PFSK-1 (cell line): ENCODE results near the gene PCP4.

ENCODE experiments used
- POLR2AphosphoS5 ChIP-seq: IDR thresholded peaks from 2 replicates; pipeline ENCODE4 v1.6.1; 2012; ENCODE audit warnings: low read depth, mild to moderate bottlenecking, control low read depth, low read length, moderate library complexity
- SIN3A ChIP-seq: IDR thresholded peaks from 2 replicates; pipeline ENCODE4 v1.6.1; 2012; ENCODE audit warnings: mild to moderate bottlenecking, low read length, moderate library complexity, borderline replicate concordance; ENCODE audit not compliant: insufficient read depth
- TAF1 ChIP-seq: IDR thresholded peaks from 2 replicates; pipeline ENCODE4 v1.6.1; 2012; ENCODE audit warnings: low read length, control low read depth, borderline replicate concordance; ENCODE audit not compliant: insufficient read depth
- TF ChIP-seq, protein P1 (sequence below), 2 experiments: IDR thresholded peaks; 2 replicates each; pipeline versions ENCODE4 v1.6.1 to v1.8.0; 2011 to 2012; ENCODE audit warnings: low read depth in 2 of 2, low read length in 2 of 2, control low read depth in 1 of 2, inconsistent platforms in 1 of 2, mild to moderate bottlenecking in 1 of 2, moderate library complexity in 1 of 2; ENCODE audit not compliant: insufficient read depth in 1 of 2

DNA sequence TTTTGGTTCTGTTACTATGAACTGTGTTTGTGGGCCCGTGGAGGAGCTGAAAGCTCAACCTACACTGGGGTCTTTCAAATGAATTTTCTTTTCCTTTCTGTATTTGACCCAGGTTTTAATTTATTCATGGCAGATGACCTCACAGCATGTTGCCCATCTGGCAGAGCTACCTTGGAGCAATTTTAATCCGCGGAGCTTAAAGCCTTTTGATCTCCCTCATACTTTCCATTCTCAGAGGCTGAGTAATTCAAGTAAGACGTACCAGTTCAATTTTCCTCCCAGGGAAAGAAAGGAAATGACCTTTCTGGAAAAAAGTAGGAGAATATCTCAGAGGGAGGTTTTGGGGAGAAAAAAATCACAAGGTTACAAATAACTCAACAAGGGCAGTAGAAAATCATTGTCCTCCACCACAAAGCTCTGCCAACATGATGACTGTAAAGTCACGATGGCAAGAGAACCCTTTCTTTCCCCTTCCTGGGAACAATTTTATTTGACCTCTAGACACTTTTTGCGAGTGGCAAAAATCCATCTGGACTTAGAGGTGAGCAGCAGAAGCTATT lies 21.6 kb upstream of the PCP4 start:
- TF ChIP-seq POLR2AphosphoS5 = no peak
- TF ChIP-seq, protein P1, sequence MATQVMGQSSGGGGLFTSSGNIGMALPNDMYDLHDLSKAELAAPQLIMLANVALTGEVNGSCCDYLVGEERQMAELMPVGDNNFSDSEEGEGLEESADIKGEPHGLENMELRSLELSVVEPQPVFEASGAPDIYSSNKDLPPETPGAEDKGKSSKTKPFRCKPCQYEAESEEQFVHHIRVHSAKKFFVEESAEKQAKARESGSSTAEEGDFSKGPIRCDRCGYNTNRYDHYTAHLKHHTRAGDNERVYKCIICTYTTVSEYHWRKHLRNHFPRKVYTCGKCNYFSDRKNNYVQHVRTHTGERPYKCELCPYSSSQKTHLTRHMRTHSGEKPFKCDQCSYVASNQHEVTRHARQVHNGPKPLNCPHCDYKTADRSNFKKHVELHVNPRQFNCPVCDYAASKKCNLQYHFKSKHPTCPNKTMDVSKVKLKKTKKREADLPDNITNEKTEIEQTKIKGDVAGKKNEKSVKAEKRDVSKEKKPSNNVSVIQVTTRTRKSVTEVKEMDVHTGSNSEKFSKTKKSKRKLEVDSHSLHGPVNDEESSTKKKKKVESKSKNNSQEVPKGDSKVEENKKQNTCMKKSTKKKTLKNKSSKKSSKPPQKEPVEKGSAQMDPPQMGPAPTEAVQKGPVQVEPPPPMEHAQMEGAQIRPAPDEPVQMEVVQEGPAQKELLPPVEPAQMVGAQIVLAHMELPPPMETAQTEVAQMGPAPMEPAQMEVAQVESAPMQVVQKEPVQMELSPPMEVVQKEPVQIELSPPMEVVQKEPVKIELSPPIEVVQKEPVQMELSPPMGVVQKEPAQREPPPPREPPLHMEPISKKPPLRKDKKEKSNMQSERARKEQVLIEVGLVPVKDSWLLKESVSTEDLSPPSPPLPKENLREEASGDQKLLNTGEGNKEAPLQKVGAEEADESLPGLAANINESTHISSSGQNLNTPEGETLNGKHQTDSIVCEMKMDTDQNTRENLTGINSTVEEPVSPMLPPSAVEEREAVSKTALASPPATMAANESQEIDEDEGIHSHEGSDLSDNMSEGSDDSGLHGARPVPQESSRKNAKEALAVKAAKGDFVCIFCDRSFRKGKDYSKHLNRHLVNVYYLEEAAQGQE (IDR thresholded peaks at IDR 0.05; ENCODE audit: insufficient read depth in 1 of 2, low read depth in 2 of 2, low read length in 2 of 2) = no peak
- no peak for TF ChIP-seq SIN3A
- TF ChIP-seq TAF1 = no peak
